BLaER1 treated with 17β-estradiol and CSF1 and Interleukin-3, amounts not matched to agents 10 nM and 100 nM (cell line): ENCODE measurements around the gene UBTF.
"Not testable (repeated sequence)": the region's sequence is repeated elsewhere in the genome, so short reads cannot be mapped to it uniquely, and the experiment has no call there.

Experiments used
- H3K27ac ChIP-seq, 11 experiments: shearing (Covaris generic); formaldehyde crosslinking; 2 replicates each; pipeline ENCODE4 v1.8.1; 2022
- H3K27me3 ChIP-seq, 11 experiments: shearing (Covaris generic); formaldehyde crosslinking; 2 replicates each; pipeline ENCODE4 v1.8.1; 2022
- H3K36me3 ChIP-seq, 11 experiments: shearing (Covaris generic); formaldehyde crosslinking; 2 replicates each; pipeline ENCODE4 v1.8.1; 2022
- H3K4me1 ChIP-seq, 10 experiments: shearing (Covaris generic); formaldehyde crosslinking; 2 replicates each; pipeline ENCODE4 v1.8.1; 2022
- H3K4me2 ChIP-seq, 11 experiments: shearing (Covaris generic); formaldehyde crosslinking; 2 replicates each; pipeline ENCODE4 v1.8.1; 2022
- H3K4me3 ChIP-seq, 10 experiments: shearing (Covaris generic); formaldehyde crosslinking; 2 replicates each; pipeline ENCODE4 v1.8.1; 2022
- H3K9ac ChIP-seq, 11 experiments: shearing (Covaris generic); formaldehyde crosslinking; 2 replicates each; pipeline ENCODE4 v1.8.1; 2022
- H3K9me3 ChIP-seq, 11 experiments: shearing (Covaris generic); formaldehyde crosslinking; replicated peaks in 1 of 11; 2 replicates each; pipeline ENCODE4 v1.8.1; 2022
- H4K20me1 ChIP-seq, 11 experiments: shearing (Covaris generic); formaldehyde crosslinking; 2 replicates each; pipeline ENCODE4 v1.8.1; 2022
- Cebpa-rat ChIP-seq, 11 experiments: shearing (Covaris generic); IDR thresholded peaks; 2 replicates each; pipeline ENCODE4 v1.8.1; 2022

UBTF gene

GRCh38 chr17:44249501-44250246, 30.2 kb upstream of the UBTF start:
- no peak for TF ChIP-seq Cebpa-rat (IDR thresholded peaks at IDR 0.05)
- Histone ChIP-seq H3K27me3 (no peaks in the 10 kb centered on the region), H3K27ac (peak overlapping the region in 1 of 11 experiments; percentile 36; a peak in 2 of 22 replicates)

GRCh38 chr17:44247876-44248736, 28.6 kb upstream of the UBTF start:
- Histone ChIP-seq H3K36me3 (no peaks in the 10 kb centered on the region), H3K27ac (peak overlapping the region in 5 of 11 experiments; percentile 6 to 54 (median 19); a peak in 5 of 22 replicates), H3K27me3 (no peaks in the 10 kb centered on the region), H3K9ac (no peak overlapping the region), H4K20me1 (no peaks in the 10 kb centered on the region), H3K4me3 (no peak overlapping the region), H3K9me3 (0 out of 22 replicates have a peak, but pooled peaks cover 0 to 4% (median 0%) of the 10 kb centered on the region in 11 experiments), H3K4me1 (peaks cover 40 to 50% (median 46%) of the 10 kb centered on the region in 10 experiments), H3K4me2 (peak overlapping the region; percentile 21 to 75 (median 49); a peak in 21 of 22 replicates)
- no peak for TF ChIP-seq Cebpa-rat (IDR thresholded peaks at IDR 0.05)

More at GRCh38 chr17:44249501-44250246, 30.2 kb upstream of the UBTF start:
- H3K4me1 ChIP-seq = peaks cover 40 to 45% (median 44%) of the 10 kb centered on the region in 10 experiments
- H3K4me2 ChIP-seq = no peak overlapping the region
- no peaks in the 10 kb centered on the region for H4K20me1 ChIP-seq
- no peaks in the 10 kb centered on the region for H3K36me3 ChIP-seq
- 0 out of 22 replicates have a peak, but pooled peaks cover 0 to 4% (median 0%) of the 10 kb centered on the region in 11 experiments for H3K9me3 ChIP-seq
- no peak overlapping the region for H3K4me3 ChIP-seq
- H3K9ac ChIP-seq = no peak overlapping the region

DNA sequence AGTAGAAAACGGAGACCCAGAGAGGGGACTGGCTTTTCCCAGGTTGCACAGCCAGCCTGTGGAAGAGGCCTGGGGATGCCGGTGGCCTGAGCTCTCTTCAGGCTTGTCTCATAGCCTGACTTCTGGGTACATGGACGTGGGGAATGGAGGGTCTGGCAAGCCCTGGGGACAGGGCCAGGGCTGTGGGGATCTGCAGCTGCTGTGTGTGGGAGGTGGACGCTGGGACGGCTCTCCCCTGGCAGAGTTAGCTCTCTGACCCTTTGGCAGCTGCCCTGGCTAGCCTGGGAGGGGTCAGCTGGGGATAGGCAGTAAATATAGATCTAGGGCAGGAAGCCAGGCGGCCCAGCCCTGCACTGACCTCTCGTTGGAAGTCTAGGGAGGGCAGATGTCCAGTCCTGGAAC, 28.0 kb upstream of the UBTF start:
- no peak for TF ChIP-seq Cebpa-rat (IDR thresholded peaks at IDR 0.05)
- Histone ChIP-seq H3K4me1 (peaks cover 40 to 54% (median 49%) of the 10 kb centered on the region in 10 experiments), H3K27ac (peak overlapping the region in 6 of 11 experiments; percentile 6 to 54 (median 16); a peak in 8 of 22 replicates), H3K9ac (0 out of 22 replicates have a peak overlapping the region, but pooled peaks of 2 of the 11 experiments have one; percentile 8 to 19), H3K4me2 (peak overlapping the region; percentile 22 to 75 (median 45); a peak in 14 of 22 replicates), H3K27me3 (no peaks in the 10 kb centered on the region), H3K36me3 (no peaks in the 10 kb centered on the region), H3K9me3 (0 out of 22 replicates have a peak, but pooled peaks cover 0 to 4% (median 0%) of the 10 kb centered on the region in 11 experiments), H3K4me3 (no peak overlapping the region), H4K20me1 (no peaks in the 10 kb centered on the region)

DNA sequence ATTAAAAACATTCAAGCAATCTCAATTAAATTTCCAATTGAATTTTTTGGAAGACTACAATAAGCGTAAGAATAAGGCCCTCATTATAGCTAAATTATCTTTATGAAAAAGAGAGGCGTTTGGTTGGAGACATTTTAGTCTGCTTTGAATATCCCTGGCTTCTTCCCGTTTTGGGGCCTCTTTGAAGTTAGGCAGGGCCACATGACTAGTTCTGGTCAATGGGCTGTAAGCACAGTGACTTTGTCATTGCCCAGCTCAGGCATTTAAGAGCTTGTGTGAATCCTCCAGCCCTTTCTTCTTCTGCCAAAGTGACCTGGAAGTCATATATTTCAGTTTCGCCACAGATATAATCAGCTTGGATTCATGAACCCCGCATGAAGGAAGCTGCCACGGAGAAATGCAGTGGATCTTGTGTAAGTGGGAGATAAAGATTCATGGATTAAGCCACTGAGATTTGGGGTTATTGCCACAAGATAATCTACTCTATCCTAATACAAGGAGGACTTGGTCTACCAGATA, 21.7 kb upstream of the UBTF start:
- H3K27ac ChIP-seq = no peak overlapping the region
- peaks cover 0 to 4% (median 0%) of the 10 kb centered on the region in 11 experiments; a peak in 1 of 22 replicates for H3K9me3 ChIP-seq
- no peaks in the 10 kb centered on the region for H3K27me3 ChIP-seq
- TF ChIP-seq Cebpa-rat (IDR thresholded peaks at IDR 0.05) = no peak
- no peaks in the 10 kb centered on the region for H4K20me1 ChIP-seq
- H3K4me1 ChIP-seq = peaks cover 11 to 36% (median 25%) of the 10 kb centered on the region in 10 experiments
- no peak overlapping the region for H3K9ac ChIP-seq
- H3K4me3 ChIP-seq = no peak overlapping the region
- no peaks in the 10 kb centered on the region for H3K36me3 ChIP-seq
- peak overlapping the region in 3 of 11 experiments; percentile 21 to 51 (median 44); a peak in 3 of 22 replicates for H3K4me2 ChIP-seq

DNA sequence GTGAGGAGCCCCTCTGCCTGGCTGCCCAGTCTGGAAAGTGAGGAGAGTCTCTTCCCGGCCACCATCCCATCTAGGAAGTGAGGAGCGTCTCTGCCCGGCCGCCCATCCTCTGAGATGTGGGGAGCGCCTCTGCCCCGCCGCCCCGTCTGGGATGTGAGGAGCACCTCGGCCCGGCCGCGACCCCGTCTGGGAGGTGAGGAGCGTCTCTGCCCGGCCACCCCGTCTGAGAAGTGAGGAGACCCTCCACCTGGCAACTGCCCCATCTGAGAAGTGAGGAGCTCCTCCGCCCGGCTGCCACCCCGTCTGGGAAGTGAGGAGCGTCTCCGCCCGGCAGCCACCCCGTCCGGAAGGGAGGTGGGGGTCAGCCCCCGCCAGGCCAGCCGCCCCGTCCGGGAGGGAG, 18.4 kb upstream of the UBTF start:
- H3K9ac ChIP-seq, H3K36me3 ChIP-seq, H3K27ac ChIP-seq, H4K20me1 ChIP-seq, H3K27me3 ChIP-seq, H3K4me2 ChIP-seq, H3K9me3 ChIP-seq, H3K4me3 ChIP-seq: not testable (repeated sequence)
- H3K4me1 ChIP-seq = peaks cover 0 to 16% (median 10%) of the 10 kb centered on the region in 10 experiments; a peak in 10 of 20 replicates

DNA sequence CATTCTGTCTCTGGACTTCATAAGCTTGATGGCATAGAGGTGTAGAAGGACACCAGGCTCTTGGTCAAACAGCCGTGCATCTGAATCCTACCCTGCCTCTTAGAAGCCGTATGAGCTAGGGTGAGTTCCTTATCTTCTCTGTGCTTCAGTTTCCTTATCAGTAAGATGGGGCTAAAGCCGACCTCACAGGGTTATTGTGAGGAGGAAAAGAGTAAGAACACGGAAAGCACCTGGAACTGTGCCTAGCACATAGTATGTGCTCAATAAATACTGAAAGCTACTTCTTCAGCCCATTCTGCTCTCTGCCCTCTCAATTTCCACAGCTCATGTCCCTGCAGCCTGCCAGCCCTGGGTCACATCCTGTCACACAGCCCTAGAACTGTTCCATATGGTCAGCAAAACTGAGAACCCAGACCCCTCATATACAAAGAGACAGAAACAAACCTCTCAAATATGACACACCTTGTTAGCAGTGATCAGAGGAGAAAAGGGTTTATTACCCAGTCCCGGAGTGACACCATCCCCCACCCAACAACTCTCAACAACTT, 17.0 kb upstream of the UBTF start:
- H3K4me1 ChIP-seq = peaks cover 0 to 13% (median 9%) of the 10 kb centered on the region in 10 experiments; a peak in 9 of 20 replicates
- H3K36me3 ChIP-seq = no peaks in the 10 kb centered on the region
- no peaks in the 10 kb centered on the region for H4K20me1 ChIP-seq
- H3K4me3 ChIP-seq = no peak overlapping the region
- no peak overlapping the region for H3K9ac ChIP-seq
- no peaks in the 10 kb centered on the region for H3K27me3 ChIP-seq
- H3K27ac ChIP-seq = no peak overlapping the region
- H3K4me2 ChIP-seq = no peak overlapping the region
- no peaks in the 10 kb centered on the region; a peak in 1 of 22 replicates for H3K9me3 ChIP-seq
- no peak for TF ChIP-seq Cebpa-rat (IDR thresholded peaks at IDR 0.05)

DNA sequence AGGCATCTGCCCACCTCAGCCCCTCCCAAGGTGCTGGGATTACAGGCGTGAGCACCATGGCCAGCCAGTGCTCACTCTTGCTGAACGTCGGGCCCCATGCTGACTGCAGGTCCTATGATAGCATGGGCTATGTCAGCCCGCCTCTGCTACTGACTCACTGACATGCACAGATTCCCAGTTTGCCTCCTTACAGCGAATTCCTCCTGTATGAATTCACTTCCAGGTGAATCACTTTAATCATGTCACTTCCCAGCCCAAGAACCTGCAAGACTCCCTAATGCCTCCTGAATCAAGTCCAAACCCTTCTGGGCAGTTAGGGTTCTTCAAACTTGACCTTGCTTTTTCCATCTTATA, 16.1 kb upstream of the UBTF start:
- peaks cover 0 to 11% (median 2%) of the 10 kb centered on the region in 10 experiments; a peak in 17 of 20 replicates for H3K4me1 ChIP-seq
- no peaks in the 10 kb centered on the region for H4K20me1 ChIP-seq
- no peak overlapping the region for H3K9ac ChIP-seq
- H3K4me2 ChIP-seq = no peak overlapping the region
- no peaks in the 10 kb centered on the region for H3K27me3 ChIP-seq
- no peaks in the 10 kb centered on the region for H3K36me3 ChIP-seq
- H3K9me3 ChIP-seq = no peaks in the 10 kb centered on the region; a peak in 1 of 22 replicates
- no peak overlapping the region for H3K27ac ChIP-seq
- H3K4me3 ChIP-seq = no peak overlapping the region
- TF ChIP-seq Cebpa-rat (IDR thresholded peaks at IDR 0.05) = no peak

DNA sequence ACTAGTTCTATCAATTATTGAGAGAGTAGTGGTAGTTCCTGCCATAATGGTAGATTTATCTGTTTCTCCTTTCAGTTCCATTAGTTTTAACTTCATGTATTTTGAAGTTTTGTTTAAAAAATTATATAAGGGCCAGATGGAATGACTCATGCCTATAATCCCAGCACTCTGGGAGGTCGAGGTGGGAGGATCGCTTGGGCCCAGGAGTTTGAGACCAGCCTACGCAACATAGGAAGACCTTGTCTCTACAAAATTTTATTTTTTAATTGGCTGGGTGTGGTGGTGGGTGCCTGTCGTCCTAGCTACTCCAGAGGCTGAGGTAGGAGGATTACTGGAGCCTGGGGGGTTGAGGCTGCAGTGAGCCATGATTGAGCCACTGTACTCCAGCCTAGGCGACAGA, 14.1 kb upstream of the UBTF start:
- H4K20me1 ChIP-seq = no peaks in the 10 kb centered on the region
- no peak overlapping the region for H3K4me2 ChIP-seq
- no peak overlapping the region for H3K9ac ChIP-seq
- no peaks in the 10 kb centered on the region for H3K27me3 ChIP-seq
- H3K4me1 ChIP-seq = peaks cover 0 to 30% (median 21%) of the 10 kb centered on the region in 10 experiments; a peak in 19 of 20 replicates
- no peak overlapping the region for H3K27ac ChIP-seq
- H3K9me3 ChIP-seq = no peaks in the 10 kb centered on the region; a peak in 1 of 22 replicates
- TF ChIP-seq Cebpa-rat (IDR thresholded peaks at IDR 0.05) = no peak
- no peaks in the 10 kb centered on the region for H3K36me3 ChIP-seq
- no peak overlapping the region for H3K4me3 ChIP-seq
